Measurements from ENCODE around the gene MRPS15.
A peak's percentile ranks its signal among the peaks of the same experiment; 100 is the strongest.
"Not testable (repeated sequence)": the region's sequence is repeated elsewhere in the genome, so short reads cannot be mapped to it uniquely, and the experiment has no call there.

MRPS15 gene

DNA sequence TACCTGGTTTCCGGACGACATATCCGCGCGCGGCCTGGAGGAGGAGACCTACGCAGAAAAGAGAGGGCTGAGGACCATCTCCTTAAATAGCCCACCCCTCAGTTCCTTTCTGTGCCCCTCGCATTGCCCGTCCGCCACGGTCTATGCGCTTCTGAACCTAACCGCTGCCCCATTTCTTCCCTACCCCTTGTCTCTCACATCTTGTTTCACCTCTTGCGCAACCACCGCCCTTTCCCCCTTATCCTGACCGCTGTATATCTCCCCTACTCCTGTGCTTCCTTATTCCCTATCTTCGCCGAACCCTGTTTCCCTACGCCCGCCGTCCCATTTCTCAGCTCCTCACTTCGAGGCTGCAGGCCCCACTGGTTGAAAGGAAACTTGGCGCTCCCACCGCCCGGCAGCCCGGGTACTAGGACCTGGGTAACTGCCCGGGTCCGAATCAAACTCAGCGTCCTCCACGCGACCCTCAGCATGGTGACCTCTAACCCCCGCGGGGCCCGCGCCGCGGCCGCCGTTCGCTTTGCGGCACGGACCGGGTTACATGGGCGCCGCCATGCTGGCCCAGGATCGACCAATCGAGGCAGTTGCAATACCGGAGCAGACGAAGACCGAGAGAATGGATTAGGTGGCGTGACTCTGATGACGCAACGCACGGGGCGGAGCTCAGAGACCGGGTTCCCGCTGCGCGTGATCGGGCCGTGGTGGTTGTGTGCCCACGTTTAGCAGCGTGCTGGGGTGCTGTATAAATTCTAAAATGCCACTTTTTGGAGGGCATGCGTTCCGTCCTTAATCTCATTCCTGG, at the start of gene MRPS15:
Gene MRPS15 (minus strand): TSS at position 582 of the 802 bp plus-strand sequence. CDS start 109 bp downstream, at position 473.
- TF ChIP-seq, protein P1, sequence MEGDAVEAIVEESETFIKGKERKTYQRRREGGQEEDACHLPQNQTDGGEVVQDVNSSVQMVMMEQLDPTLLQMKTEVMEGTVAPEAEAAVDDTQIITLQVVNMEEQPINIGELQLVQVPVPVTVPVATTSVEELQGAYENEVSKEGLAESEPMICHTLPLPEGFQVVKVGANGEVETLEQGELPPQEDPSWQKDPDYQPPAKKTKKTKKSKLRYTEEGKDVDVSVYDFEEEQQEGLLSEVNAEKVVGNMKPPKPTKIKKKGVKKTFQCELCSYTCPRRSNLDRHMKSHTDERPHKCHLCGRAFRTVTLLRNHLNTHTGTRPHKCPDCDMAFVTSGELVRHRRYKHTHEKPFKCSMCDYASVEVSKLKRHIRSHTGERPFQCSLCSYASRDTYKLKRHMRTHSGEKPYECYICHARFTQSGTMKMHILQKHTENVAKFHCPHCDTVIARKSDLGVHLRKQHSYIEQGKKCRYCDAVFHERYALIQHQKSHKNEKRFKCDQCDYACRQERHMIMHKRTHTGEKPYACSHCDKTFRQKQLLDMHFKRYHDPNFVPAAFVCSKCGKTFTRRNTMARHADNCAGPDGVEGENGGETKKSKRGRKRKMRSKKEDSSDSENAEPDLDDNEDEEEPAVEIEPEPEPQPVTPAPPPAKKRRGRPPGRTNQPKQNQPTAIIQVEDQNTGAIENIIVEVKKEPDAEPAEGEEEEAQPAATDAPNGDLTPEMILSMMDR (IDR thresholded peaks at IDR 0.05; ENCODE audit: low read depth, low read length): no peak
- peak; percentile 83 for DNase-seq (ENCODE audit: extremely low read depth, low read depth)

DNA sequence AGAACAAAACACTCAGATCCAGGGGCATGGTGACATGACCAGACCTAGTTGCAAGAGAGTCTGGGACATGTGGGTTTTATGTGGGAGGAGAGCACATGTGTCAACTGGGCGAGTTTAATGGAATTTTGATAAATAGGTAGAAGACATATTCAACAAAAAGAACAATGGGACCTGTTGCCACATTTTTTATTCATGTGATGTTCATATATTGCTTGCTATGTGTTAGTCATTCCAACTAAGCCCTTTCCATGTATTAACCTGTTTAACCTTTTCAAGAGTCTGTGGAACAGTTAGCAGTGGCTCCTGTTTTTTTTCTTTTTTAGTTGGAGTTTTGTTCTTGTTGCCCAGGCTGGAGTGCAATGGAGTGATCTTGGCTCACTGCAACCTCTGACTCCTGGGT, 48.7 kb upstream of the MRPS15 start:
- TF ChIP-seq, protein P1 (IDR thresholded peaks at IDR 0.05; ENCODE audit: low read depth, low read length): no peak
- DNase-seq (ENCODE audit: extremely low read depth, low read depth): no peak

DNA sequence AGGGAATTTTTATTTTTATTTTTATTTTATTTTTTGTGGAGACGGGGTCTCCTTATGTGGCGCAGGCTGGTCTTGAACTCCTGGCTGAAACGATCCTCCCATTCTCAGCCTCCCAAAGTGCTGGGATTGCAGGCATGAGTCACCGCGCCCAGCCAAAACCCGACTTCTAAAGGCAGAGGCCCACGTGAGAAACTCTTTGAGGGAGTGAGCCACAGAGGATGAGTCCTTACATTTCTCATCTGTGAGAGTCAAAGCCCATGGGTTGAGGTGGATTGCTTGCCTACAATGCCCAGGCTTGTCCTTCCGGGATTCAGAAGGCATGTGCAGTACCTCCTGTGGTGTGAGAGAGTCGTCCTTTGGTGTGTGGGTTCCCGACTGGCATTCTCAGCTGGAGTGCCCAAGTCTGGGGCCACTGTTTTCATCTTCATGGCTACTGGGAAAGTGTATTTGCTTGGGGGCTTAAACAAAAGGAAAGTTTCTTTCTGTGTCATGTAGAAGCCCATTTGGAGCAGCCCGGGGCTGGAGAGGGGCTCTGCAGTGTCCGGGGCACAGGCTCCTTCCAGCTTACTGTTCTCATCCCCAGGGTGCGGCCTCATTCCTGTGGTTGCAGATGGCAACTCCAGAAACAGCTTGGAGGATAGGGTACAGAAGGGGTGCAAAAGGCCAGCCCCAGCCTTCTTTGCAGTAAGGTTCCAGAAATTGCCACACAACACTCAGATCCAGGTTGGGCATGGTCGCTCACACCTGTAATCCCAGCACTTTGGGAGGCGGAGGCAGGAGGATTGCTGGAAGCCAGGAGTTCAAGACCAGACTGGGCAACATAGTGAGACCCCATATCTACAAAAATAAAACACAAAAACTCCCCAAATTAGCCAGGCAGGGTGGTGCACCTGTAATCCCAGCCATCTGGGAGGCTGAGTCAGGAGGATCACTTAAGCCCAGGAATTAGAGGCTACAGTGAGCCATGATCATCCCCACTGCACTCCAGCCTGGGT, 47.9 kb upstream of the MRPS15 start:
- TF ChIP-seq, protein P1 (IDR thresholded peaks at IDR 0.05; ENCODE audit: low read depth, low read length): no peak
- DNase-seq (ENCODE audit: extremely low read depth, low read depth): no peak

DNA sequence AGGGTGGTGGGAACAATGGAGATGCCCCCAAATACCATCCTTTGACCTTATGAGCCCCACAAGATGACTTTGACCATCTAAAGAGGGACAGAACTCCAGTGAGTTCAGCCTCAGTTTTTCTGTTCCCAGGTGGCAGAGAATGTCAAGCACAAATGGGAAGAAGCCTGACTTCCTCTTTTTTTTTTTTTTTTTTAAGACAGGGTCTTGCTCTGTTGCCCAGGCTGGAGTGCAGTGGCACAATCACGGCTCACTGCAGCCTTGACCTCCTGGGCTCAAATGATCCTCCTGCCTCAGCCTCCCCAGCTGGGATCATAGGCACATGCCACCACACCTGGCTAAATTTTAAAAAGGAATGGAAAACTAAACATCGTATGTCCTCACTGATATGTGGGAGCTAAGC, 47.0 kb upstream of the MRPS15 start:
- DNase-seq (ENCODE audit: extremely low read depth, low read depth): not testable (repeated sequence)

DNA sequence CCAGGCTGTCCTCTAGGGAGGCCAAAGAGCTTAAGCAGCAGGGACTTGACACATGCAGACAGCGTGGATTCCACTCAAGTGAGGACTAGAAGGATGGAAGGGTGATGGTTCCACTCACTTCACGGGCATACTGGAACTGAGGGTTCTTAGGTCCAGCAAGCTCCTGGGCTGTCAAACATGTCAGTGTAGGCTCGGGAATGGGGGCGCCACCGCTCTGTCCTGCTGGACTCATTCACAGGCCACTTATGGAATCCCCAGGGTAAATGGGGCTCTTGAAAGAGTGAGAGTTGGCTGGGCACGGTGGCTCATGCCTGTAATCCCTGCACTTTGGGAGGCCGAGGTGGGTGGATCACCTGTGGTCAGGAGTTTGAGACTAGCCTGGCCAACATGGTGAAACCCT, 46.2 kb upstream of the MRPS15 start:
- TF ChIP-seq, protein P1 (IDR thresholded peaks at IDR 0.05; ENCODE audit: low read depth, low read length): no peak

DNA sequence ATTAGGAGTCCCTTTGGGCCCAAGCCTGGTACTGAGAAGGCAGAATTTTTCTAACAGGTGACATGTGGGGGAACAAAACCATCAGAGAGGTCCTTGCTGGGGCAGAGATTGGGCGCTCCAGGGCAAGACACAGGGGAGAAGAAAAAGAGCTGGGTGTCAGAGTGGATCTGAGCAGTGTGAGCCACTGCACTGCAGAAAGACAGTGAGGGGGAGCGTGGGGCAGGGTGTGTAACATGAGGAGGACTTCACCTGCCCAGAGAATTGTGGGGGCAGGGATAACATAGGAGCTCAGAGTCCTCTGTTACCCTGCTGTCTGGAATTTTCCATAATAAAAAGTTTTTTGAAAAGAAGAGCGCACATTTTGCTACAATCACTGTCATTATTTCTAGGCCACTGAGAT, 44.1 kb upstream of the MRPS15 start:
- no peak for DNase-seq (ENCODE audit: extremely low read depth, low read depth)
- TF ChIP-seq, protein P1 (IDR thresholded peaks at IDR 0.05; ENCODE audit: low read depth, low read length): no peak

More for the DNA sequence above, 46.2 kb upstream of the MRPS15 start:
- no peak for DNase-seq (ENCODE audit: extremely low read depth, low read depth)

DNA sequence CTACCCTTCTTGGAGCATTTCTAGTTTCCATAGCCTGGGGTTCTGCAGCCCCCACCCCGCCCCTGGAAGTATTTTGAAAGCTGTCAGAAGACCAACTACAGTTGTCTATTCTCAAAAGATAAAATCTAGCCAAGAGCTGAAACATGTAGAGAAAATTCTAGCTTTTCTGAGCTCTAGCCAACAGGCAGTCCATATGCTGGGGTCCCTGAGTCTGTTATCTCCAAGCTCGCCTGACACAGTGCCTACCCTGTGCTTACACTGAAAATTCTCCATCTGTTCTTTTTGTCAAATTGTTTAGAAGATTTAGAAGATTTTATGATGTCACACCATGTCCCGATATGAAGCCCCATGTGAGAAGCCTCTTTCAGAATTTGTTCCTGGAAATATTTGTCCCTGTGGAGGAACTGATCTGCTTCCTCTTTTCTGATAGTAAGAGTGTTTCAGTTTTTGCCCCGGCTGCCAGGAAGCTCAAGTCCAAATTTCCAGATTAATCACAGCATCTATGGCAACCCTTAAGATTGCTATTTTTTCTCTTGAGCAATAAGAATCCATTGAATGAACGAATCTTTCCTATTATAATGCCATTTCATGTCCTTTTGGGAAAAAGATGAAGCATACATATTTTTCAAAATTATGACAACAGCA, 42.2 kb upstream of the MRPS15 start:
- no peak for DNase-seq (ENCODE audit: extremely low read depth, low read depth)
- TF ChIP-seq, protein P1 (IDR thresholded peaks at IDR 0.05; ENCODE audit: low read depth, low read length): no peak

Data from AG09319 (cell line).